Neutrophil (primary cell): ENCODE data around the gene LILRA1.
"Not testable (repeated sequence)": the region's sequence is repeated elsewhere in the genome, so short reads cannot be mapped to it uniquely, and the experiment has no call there.

Experiments
- H3K27ac ChIP-seq: fragments of 200-600 bp; sonication (generic); 2 replicates; pipeline ENCODE4 v1.5.1; 2016; ENCODE audit warnings: mild to moderate bottlenecking, moderate library complexity
- H3K27me3 ChIP-seq: fragments of 200-600 bp; sonication (generic); 2 replicates; pipeline ENCODE4 v1.6.0; 2016; ENCODE audit warnings: mild to moderate bottlenecking
- H3K36me3 ChIP-seq: fragments of 200-600 bp; sonication (generic); 2 replicates; pipeline ENCODE4 v1.5.1; 2017
- H3K4me1 ChIP-seq, 2 experiments: fragments of 200-600 bp in 1 of 2; sonication (generic) in 1 of 2; 1 replicate in 1 of 2; 2 replicates in 1 of 2; pipeline versions ENCODE4 v1.5.1 to v1.6.1; 2013 to 2016; ENCODE audit warnings: low read depth in 1 of 2, low read length in 1 of 2, mild to moderate bottlenecking in 1 of 2, moderate library complexity in 1 of 2; ENCODE audit not compliant: control insufficient read depth in 1 of 2, insufficient read depth in 1 of 2
- H3K4me3 ChIP-seq, 2 experiments: fragments of 200-600 bp in 1 of 2; sonication (generic) in 1 of 2; 1 replicate in 1 of 2; 2 replicates in 1 of 2; pipeline ENCODE4 v1.5.1; 2013 to 2016; ENCODE audit warnings: low read depth in 1 of 2, low read length in 1 of 2, mild to moderate bottlenecking in 1 of 2, moderate library complexity in 1 of 2
- H3K9me3 ChIP-seq: fragments of 200-600 bp; sonication (generic); 2 replicates; pipeline ENCODE4 v1.5.1; 2016
- CTCF ChIP-seq: fragments of 200-600 bp; sonication (generic); IDR thresholded peaks from 2 replicates; pipeline ENCODE4 v1.5.1; 2016; ENCODE audit warnings: antibody characterized with exemption

LILRA1 gene

GRCh38 chr19:54633401-54633800, 40.0 kb downstream of the LILRA1 start:
- TF ChIP-seq CTCF: no peak

GRCh38 chr19:54636081-54636480, 42.6 kb downstream of the LILRA1 start:
- H3K27ac ChIP-seq, H3K36me3 ChIP-seq, H3K4me1 ChIP-seq, H3K9me3 ChIP-seq, H3K4me3 ChIP-seq: not testable (repeated sequence)
- H3K27me3 ChIP-seq: peaks cover 37% of the 10 kb centered on the region

More at GRCh38 chr19:54633401-54633800, 40.0 kb downstream of the LILRA1 start:
- H3K27me3 ChIP-seq: peaks cover 45% of the 10 kb centered on the region
- H3K9me3 ChIP-seq: no peaks in the 10 kb centered on the region
- no peak overlapping the region for H3K27ac ChIP-seq
- no peaks in the 10 kb centered on the region for H3K36me3 ChIP-seq
- H3K4me1 ChIP-seq: peaks cover 9 to 11% of the 10 kb centered on the region in 2 experiments
- no peak overlapping the region for H3K4me3 ChIP-seq

- no peaks in the 10 kb centered on the region for H3K9me3 ChIP-seq
- H3K36me3 ChIP-seq: no peaks in the 10 kb centered on the region
- H3K4me3 ChIP-seq: no peak overlapping the region
- no peak for TF ChIP-seq CTCF
- no peak overlapping the region for H3K27ac ChIP-seq
- peaks cover 42% of the 10 kb centered on the region for H3K27me3 ChIP-seq
- H3K4me1 ChIP-seq: no peaks in the 10 kb centered on the region
Measured at GRCh38 chr19:54638683-54639082, 45.3 kb downstream of the LILRA1 start.

GRCh38 chr19:54642953-54643352, 49.5 kb downstream of the LILRA1 start:
- peaks cover 57% of the 10 kb centered on the region for H3K27me3 ChIP-seq
- not testable (repeated sequence) for H3K27ac ChIP-seq, H3K4me3 ChIP-seq, H3K36me3 ChIP-seq, H3K9me3 ChIP-seq, H3K4me1 ChIP-seq

DNA sequence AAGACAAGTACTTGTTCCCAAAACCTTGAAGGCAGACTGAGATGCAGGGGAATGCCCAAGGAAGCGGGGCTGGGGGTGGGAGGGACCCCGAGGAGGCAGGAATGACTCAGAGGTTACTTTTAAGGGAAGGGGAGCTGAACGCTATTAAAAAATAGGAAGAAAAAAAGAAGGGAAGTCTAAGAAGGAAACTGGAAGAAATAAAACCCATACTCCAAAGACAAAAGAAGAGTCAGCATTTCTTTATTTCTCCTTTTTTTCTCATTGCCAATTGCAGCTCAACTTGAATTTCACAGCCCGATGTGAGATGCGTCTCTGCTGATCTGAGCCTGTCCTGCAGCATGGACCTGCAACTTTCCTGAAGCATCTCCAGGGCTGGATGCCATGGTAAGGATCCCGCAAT, 50.2 kb downstream of the LILRA1 start:
- H3K9me3 ChIP-seq, H3K4me1 ChIP-seq, H3K27ac ChIP-seq, H3K4me3 ChIP-seq, H3K36me3 ChIP-seq: not testable (repeated sequence)
- peaks cover 58% of the 10 kb centered on the region for H3K27me3 ChIP-seq

- no peaks in the 10 kb centered on the region for H3K4me1 ChIP-seq
- TF ChIP-seq CTCF: no peak
- peaks cover 54% of the 10 kb centered on the region for H3K27me3 ChIP-seq
- H3K9me3 ChIP-seq: no peaks in the 10 kb centered on the region
- H3K4me3 ChIP-seq: no peak overlapping the region
- no peaks in the 10 kb centered on the region for H3K36me3 ChIP-seq
- no peak overlapping the region for H3K27ac ChIP-seq
Measured at GRCh38 chr19:54644056-54644455, 50.6 kb downstream of the LILRA1 start.

DNA sequence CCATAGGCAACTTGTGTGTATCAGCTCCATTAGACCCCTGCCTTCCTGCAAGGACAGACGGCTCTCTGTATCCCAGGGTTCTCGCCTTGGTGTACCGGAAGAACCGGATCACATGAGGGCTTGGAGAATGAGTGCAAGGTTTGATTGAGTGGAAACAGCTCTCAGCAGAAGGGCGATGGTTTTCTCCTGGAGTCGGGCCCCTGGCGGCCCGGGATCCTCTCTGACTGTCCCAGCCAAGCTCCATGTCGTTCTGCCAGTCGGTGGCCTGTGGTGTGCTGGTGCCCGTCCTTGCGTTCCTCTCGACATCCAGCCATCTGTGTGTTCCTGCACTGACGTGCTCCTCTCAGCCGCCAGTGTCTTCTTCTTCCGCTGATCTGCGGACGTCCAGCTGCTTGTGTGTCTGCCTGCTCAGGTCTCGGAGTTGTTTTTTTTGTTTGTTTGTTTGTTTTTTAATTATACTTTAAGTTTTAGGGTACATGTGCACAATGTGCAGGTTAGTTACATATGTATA, 53.0 kb downstream of the LILRA1 start:
- TF ChIP-seq CTCF: no peak
- Histone ChIP-seq H3K9me3 (no peaks in the 10 kb centered on the region), H3K4me3 (no peak overlapping the region), H3K27ac (no peak overlapping the region), H3K36me3 (no peaks in the 10 kb centered on the region), H3K27me3 (peaks cover 52% of the 10 kb centered on the region), H3K4me1 (no peaks in the 10 kb centered on the region)
